GM18505 (cell line): ENCODE results near the gene FADS2.

Experiments
- ATAC-seq: cut with Tn5 transposase; IDR thresholded peaks from one replicate; pipeline ENCODE4 v1.9.1; 2021; ENCODE audit not compliant: unreplicated experiment
- POLR2A ChIP-seq: IDR thresholded peaks from 4 replicates; pipeline ENCODE4 v1.6.1; 2011; ENCODE audit warnings: borderline replicate concordance; ENCODE audit not compliant: insufficient read depth, insufficient read length; ENCODE audit errors: extremely low read depth

Gene FADS2

GRCh38 chr11:61791737-61792309 is 36.3 kb upstream of the FADS2 start:
- no peak for ATAC-seq
- no peak for TF ChIP-seq POLR2A

- TF ChIP-seq POLR2A, result peak; percentile 93
Measured at GRCh38 chr11:61792310-61793082, 35.6 kb upstream of the FADS2 start, which contains the start of the genes FEN1 and TMEM258. FEN1 (plus strand) TSS chr11:61792911; CDS start chr11:61795362, 2,451 bp downstream. TMEM258 (minus strand) TSS chr11:61792599; CDS start chr11:61792558, 41 bp downstream.

GRCh38 chr11:61793083-61793828 is 34.8 kb upstream of the FADS2 start:
- ATAC-seq, result peak; percentile 1
- TF ChIP-seq POLR2A, result no peak

More at GRCh38 chr11:61792310-61793082, 35.6 kb upstream of the FADS2 start, which contains the start of the genes FEN1 and TMEM258:
- peak; percentile 77 for ATAC-seq

GRCh38 chr11:61793829-61794204 is 34.3 kb upstream of the FADS2 start:
- no peak for TF ChIP-seq POLR2A
- no peak for ATAC-seq

GRCh38 chr11:61794579-61794978 is 33.5 kb upstream of the FADS2 start:
- no peak for ATAC-seq
- TF ChIP-seq POLR2A, result no peak

- TF ChIP-seq POLR2A, result no peak
- no peak for ATAC-seq
Measured at GRCh38 chr11:61795459-61795858, 32.6 kb upstream of the FADS2 start.

GRCh38 chr11:61795876-61796526 is 32.1 kb upstream of the FADS2 start:
- no peak for TF ChIP-seq POLR2A
- no peak for ATAC-seq

- no peak for ATAC-seq
- no peak for TF ChIP-seq POLR2A
Measured at GRCh38 chr11:61797263-61797944, 30.7 kb upstream of the FADS2 start.

- TF ChIP-seq POLR2A, result no peak
- no peak for ATAC-seq
Measured at GRCh38 chr11:61799665-61800284, 28.3 kb upstream of the FADS2 start.

GRCh38 chr11:61800331-61801281 is 27.5 kb upstream of the FADS2 start:
- TF ChIP-seq POLR2A, result no peak
- ATAC-seq, result no peak

- TF ChIP-seq POLR2A, result no peak
- ATAC-seq, result no peak
Measured at GRCh38 chr11:61802605-61803004, 25.5 kb upstream of the FADS2 start.

GRCh38 chr11:61803889-61804647 is 24.0 kb upstream of the FADS2 start:
- TF ChIP-seq POLR2A, result no peak
- no peak for ATAC-seq
